Measurements from ENCODE around the gene LTF.
"Not testable (repeated sequence)": the region's sequence is repeated elsewhere in the genome, so short reads cannot be mapped to it uniquely, and the experiment has no call there.

The LTF gene

GRCh38 chr3:46435081-46435726 lies 29.5 kb downstream of the LTF start:
- no peaks in the 10 kb centered on the region for H3K27me3 ChIP-seq (ENCODE audit: insufficient read depth, poor library complexity, severe bottlenecking)
- H3K4me3 ChIP-seq (replicated peaks; ENCODE audit: insufficient read depth, low read length), result no peak overlapping the region
- no peak for TF ChIP-seq REST (IDR thresholded peaks at IDR 0.05; ENCODE audit: insufficient replicate concordance, low read depth)
- no peak for TF ChIP-seq POLR2AphosphoS5 (IDR thresholded peaks at IDR 0.05; ENCODE audit: low read depth)
- no peak for TF ChIP-seq GABPA (IDR thresholded peaks at IDR 0.05; ENCODE audit: low read depth)
- TF ChIP-seq CTCF (IDR thresholded peaks at IDR 0.05; ENCODE audit: insufficient read depth, low read length), result no peak
- TF ChIP-seq SPI1 (IDR thresholded peaks at IDR 0.05; ENCODE audit: borderline replicate concordance, low read depth), result no peak
- DNase-seq (ENCODE audit: low read depth in 1 of 2, low spot score in 1 of 2), result no peak
- no peak overlapping the region for H3K27ac ChIP-seq (replicated peaks)

GRCh38 chr3:46433841-46434240 lies 30.9 kb downstream of the LTF start:
- Histone ChIP-seq H3K27ac (replicated peaks) (no peak overlapping the region), H3K4me3 (replicated peaks; ENCODE audit: insufficient read depth, low read length) (no peak overlapping the region), H3K27me3 (ENCODE audit: insufficient read depth, poor library complexity, severe bottlenecking) (no peaks in the 10 kb centered on the region)
- no peak for DNase-seq (ENCODE audit: low read depth in 1 of 2, low spot score in 1 of 2)
- TF ChIP-seq SPI1 (IDR thresholded peaks at IDR 0.05; ENCODE audit: borderline replicate concordance, low read depth), result no peak
- TF ChIP-seq GABPA (IDR thresholded peaks at IDR 0.05; ENCODE audit: low read depth), result no peak
- TF ChIP-seq CTCF (IDR thresholded peaks at IDR 0.05; ENCODE audit: insufficient read depth, low read length), result no peak
- TF ChIP-seq POLR2AphosphoS5 (IDR thresholded peaks at IDR 0.05; ENCODE audit: low read depth), result no peak
- no peak for TF ChIP-seq REST (IDR thresholded peaks at IDR 0.05; ENCODE audit: insufficient replicate concordance, low read depth)

GRCh38 chr3:46433118-46433517 lies 31.6 kb downstream of the LTF start:
- DNase-seq (ENCODE audit: low read depth in 1 of 2, low spot score in 1 of 2); H3K27me3 ChIP-seq (ENCODE audit: insufficient read depth, poor library complexity, severe bottlenecking); H3K27ac ChIP-seq (replicated peaks); H3K4me3 ChIP-seq (replicated peaks; ENCODE audit: insufficient read depth, low read length): not testable (repeated sequence)
- peak; percentile 48; the same call in 1 of the 2 replicates for TF ChIP-seq POLR2AphosphoS5 (IDR thresholded peaks at IDR 0.05; ENCODE audit: low read depth)

- H3K27ac ChIP-seq (replicated peaks); H3K27me3 ChIP-seq (ENCODE audit: insufficient read depth, poor library complexity, severe bottlenecking); DNase-seq (ENCODE audit: low read depth in 1 of 2, low spot score in 1 of 2); H3K4me3 ChIP-seq (replicated peaks; ENCODE audit: insufficient read depth, low read length): not testable (repeated sequence)
Observed at GRCh38 chr3:46431905-46432304, 32.8 kb downstream of the LTF start.

GRCh38 chr3:46430879-46431278 lies 33.8 kb downstream of the LTF start:
- not testable (repeated sequence) for H3K27ac ChIP-seq (replicated peaks); DNase-seq (ENCODE audit: low read depth in 1 of 2, low spot score in 1 of 2); H3K27me3 ChIP-seq (ENCODE audit: insufficient read depth, poor library complexity, severe bottlenecking); H3K4me3 ChIP-seq (replicated peaks; ENCODE audit: insufficient read depth, low read length)

All from HL-60 (cell line).